GM19240 (cell line): ENCODE results near the gene FBXL22.
A peak's percentile ranks its signal among the peaks of the same experiment; 100 is the strongest.

Experiments
- DNase-seq: peaks from one replicate; pipeline ENCODE4 v3.0.0; 2011; ENCODE audit warnings: low spot score; ENCODE audit not compliant: insufficient read length

The FBXL22 gene

GRCh38 chr15:63593705-63594671, 3.2 kb upstream of the FBXL22 start:
- DNase-seq = no peak

GRCh38 chr15:63595065-63595464, 2.1 kb upstream of the FBXL22 start:
- DNase-seq = no peak

DNA sequence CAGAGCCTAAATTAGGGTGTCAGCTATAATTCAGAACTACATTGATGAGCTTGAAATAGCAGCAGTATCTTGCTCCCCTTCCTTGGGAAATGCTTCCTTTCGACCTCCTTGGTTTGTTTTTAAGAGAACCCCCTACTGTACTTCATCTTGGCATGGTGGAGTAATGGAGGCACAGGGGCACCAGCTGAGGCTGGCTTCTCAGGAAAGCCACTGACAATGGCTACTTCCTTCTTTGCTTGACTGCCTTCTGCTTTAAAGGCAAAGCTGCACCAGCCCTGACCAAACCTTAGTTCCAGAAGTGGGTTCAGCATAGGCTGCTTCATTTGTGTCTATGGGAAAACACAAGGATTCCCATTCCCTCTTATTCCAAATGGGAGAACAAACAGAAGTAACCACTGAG, 1.5 kb upstream of the FBXL22 start:
- DNase-seq = no peak

GRCh38 chr15:63596676-63597037, 530 bp upstream of the FBXL22 start:
- DNase-seq = no peak

GRCh38 chr15:63597821-63598220, 634 bp downstream of the FBXL22 start:
- no peak for DNase-seq

- DNase-seq = no peak
Observed at GRCh38 chr15:63598473-63599400, 1.6 kb downstream of the FBXL22 start.

GRCh38 chr15:63599401-63600000, 2.3 kb downstream of the FBXL22 start:
- DNase-seq = no peak

GRCh38 chr15:63600001-63600615, 2.9 kb downstream of the FBXL22 start:
- no peak for DNase-seq

- DNase-seq = peak; percentile 64
Observed at GRCh38 chr15:63600616-63601025, 3.4 kb downstream of the FBXL22 start.

DNA sequence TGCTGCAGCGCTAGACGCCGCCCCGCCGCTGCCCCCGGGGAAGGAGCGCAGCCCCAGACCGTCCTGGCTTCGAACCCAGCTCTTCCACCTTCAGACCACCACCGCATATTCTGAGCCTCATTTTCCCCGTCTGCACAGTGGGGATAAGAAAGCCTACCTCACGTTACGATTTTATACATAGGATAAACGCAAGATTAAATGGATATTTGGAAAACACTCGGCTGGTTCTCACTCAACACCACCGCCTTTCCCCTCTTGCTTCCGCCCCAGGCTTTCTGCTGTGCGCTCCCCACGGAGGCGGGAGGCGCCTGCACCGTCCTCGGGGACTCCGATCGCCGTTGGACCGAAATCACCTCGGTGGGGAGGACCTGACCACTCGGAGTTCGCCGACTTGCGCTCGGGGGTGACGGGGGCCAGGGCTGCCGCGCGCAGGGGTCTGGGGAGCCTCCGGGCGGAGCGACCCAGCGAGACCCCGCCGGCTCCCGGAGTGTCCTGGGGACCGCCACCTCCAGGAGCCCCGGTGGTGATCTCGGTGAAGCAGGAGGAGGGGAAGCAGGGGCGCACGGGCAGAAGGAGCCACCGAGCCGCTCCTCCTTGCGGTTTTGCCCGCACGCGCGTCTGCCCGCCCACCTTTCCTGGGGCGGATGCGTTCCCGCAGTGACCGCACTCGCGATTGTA, 4.0 kb downstream of the FBXL22 start:
- DNase-seq = no peak

DNA sequence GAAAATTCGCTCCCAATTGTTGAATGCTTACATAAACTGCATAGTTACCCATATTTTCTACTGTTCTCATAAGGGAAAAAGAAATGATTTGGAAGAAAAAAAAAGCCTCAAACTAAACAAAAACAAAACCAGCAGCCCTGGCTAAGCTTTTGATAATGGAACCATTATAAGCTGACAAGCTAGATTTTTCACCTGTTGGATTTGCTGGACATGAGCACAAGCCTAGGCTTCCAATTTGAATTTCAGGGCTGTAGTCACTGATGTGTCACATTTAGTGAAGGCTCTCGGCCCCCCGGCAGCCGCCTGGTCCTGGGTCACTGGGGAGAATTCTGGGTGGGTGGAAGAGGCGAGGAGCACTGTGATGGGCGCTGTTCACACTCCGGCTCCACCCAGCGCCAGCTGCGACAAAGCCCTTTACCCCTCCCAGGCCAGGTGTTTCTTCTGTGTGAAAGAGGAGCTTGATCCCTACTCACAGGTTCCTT, 4.6 kb downstream of the FBXL22 start:
- DNase-seq = no peak

DNA sequence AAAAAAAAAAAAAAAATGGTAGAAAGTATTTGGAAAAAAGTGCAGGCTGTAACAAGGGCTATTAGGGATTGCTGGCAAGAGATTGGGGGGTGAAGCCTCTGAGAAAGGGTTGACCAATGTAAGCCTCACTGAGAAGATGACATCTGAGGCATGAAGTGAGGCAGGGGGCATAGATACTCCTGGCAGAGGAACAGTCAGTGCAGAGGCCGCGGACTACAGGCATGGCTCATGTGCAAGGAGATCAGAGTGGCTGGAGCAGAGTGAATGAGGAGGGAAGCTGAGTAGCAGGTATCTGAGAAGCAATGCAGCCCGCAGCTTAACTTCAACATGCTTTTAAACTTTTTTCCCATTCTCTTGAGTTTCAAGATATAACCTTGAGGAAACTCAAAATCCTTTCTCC, 5.4 kb downstream of the FBXL22 start:
- DNase-seq = no peak

GRCh38 chr15:63603516-63603915, 6.3 kb downstream of the FBXL22 start:
- no peak for DNase-seq

GRCh38 chr15:63604281-63604680, 7.1 kb downstream of the FBXL22 start:
- no peak for DNase-seq

GRCh38 chr15:63605036-63605435, 7.8 kb downstream of the FBXL22 start:
- DNase-seq = no peak

DNA sequence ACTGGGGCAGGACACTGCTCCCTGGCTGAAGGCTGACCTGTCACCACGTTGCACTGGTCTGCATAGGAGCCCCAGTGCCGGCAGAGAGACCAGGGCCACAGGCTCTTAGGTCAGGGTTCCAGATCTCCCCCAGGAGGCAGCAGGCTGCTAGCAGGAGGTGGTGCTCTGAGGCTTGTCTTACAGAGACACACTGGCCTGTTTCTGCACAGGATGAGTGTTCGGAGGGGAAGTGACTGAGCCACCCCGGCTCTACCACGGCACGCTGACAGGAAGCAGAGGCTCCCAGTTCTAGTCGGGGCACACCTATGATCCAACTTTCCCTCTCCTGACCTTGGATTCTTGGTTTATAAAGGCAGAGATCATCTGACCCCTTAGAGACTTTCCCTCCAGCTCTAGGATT, 8.6 kb downstream of the FBXL22 start:
- DNase-seq = no peak

- DNase-seq = no peak
Observed at GRCh38 chr15:63606308-63606707, 9.1 kb downstream of the FBXL22 start.

DNA sequence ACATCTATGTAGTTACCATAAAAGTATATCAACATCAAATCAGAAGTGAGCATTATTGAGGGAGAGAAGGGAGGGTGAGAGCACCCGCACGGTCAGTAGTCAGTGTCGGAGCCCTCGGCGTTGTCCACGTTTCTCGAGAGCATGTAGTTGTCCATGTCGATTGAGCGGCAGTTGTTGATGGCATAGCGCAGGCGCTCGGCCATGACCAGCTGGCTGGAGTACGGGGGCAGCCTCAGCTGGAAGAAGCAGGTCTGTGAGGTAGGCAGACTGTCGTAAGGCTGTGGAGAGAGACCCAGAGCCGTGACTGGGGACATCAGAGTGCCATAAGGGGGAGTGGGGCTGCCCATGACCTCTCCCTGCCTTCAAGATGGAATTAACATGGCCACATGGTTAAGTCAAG, 11.8 kb downstream of the FBXL22 start:
- DNase-seq = no peak

DNA sequence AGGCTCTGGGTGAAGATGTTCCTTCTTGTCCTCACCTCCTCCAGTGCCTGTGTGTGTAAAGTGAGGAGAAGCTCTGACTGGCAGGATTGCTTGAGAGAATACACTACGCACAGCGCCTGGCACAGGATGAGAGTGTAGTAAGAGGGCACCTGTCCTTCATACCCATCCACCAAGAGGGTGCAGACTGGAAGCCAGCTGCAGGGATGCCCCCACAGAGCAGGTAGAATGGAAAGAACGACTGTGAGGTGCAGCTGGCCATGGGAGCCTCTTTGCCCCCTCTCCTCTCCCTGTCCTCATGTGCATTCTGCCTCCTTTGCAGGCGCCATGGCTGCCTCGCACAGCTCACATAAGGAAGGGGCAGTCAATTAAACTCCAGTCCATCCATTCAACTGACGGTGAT, 12.3 kb downstream of the FBXL22 start:
- no peak for DNase-seq

GRCh38 chr15:63610209-63610841, 13.1 kb downstream of the FBXL22 start:
- no peak for DNase-seq
